SK-N-SH treated with all-trans-retinoic acid at 6 μM for 48 hours (cell line): ENCODE measurements around the gene FASN.

Source experiments
- ZFP30 ChIP-seq: fragments of 450-650 bp; formaldehyde crosslinking; IDR thresholded peaks from 2 replicates; pipeline ENCODE4 v1.5.0; 2022; ENCODE audit warnings: mild to moderate bottlenecking, moderate library complexity
- TF ChIP-seq, protein P1 (sequence below): fragments of 250-450 bp; sonication (Bioruptor Pico); IDR thresholded peaks from 2 replicates; pipeline ENCODE4 v1.8.0; 2021; ENCODE audit warnings: low read depth, mild to moderate bottlenecking, moderate library complexity, borderline replicate concordance

DNA sequence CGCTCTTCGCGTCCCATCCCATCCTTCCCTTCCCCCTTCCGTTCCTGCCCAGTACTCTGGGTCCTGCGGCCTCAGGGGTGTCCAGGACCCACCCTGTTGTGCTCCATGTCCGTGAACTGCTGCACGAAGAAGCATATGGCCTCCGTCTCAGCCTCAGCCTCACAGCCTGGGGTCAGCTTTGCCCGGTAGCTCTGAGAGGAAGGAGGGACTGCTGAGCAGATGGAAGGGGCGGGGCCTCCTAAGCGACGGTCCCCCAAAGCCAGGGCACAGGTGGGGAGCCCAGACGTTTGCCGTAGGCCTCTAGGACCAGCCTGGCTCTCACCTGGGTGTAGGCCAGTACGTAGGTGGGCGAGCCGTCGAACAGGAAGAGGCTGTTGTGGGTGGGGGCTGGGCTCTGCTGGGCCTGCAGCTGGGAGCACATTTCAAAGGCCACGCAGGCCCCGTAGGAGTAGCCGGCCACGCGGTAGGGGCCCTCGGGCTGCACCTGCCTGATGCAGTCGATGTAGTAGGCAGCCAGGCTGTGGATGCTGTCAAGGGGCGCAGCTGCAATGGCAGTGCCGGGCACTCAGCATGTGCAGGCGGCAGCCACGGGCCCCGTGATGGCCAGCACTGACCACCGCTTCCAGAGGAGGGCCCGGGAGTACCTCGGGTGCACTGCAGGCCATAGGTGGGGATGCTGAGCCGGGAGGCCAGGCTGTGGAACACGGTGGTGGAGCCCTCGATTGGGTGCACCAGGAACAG lies 17.8 kb downstream of the FASN start:
- TF ChIP-seq, protein P1, sequence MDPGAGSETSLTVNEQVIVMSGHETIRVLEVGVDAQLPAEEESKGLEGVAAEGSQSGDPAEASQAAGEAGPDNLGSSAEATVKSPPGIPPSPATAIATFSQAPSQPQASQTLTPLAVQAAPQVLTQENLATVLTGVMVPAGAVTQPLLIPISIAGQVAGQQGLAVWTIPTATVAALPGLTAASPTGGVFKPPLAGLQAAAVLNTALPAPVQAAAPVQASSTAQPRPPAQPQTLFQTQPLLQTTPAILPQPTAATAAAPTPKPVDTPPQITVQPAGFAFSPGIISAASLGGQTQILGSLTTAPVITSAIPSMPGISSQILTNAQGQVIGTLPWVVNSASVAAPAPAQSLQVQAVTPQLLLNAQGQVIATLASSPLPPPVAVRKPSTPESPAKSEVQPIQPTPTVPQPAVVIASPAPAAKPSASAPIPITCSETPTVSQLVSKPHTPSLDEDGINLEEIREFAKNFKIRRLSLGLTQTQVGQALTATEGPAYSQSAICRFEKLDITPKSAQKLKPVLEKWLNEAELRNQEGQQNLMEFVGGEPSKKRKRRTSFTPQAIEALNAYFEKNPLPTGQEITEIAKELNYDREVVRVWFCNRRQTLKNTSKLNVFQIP (CRISPR knock-in tag), result no peak
- TF ChIP-seq ZFP30 (CRISPR knock-in tag), result no peak
